ENCODE measurements around the gene TTLL5.
"Not testable (repeated sequence)": the region's sequence is repeated elsewhere in the genome, so short reads cannot be mapped to it uniquely, and the experiment has no call there.

The TTLL5 gene

DNA sequence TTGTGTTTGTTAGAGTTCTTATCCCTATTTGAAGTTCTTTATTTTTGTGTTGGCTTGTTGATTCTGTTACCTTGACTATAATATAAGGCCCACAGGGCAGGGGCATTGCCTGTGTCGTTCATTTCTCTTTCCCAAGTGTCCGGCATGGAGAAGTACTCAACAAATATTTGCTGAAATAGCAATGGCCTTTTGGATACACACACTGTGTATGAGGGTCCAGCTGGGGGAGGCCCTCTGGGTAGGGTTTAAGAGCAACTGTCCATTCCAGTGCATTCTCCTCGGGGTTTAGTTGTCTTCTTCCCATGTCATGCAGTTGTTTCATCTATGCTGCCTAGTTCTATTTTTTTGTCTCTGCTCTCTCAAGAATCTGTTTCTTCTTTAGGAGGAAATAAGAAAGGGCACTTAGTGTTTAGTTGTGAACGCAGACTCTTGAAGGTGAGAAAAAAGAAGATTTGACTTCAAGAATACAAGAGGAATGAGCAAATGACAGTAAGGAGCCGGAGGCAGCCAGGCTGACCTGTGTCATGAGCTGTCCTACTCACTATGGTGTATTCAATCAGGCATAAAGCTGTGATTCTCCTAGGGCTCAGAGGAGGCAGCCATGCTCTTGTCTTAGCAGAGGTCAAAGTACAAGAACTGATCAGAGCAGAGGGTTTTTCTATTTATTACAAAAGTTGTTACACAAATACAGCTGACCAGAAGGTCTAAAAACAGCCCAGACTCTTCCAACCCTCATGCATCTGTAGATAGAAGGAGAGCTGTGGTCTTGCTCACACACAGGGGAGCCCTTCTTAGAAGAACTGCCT lies 10.6 kb upstream of the TTLL5 start:
- DNase-seq, result no peak

DNA sequence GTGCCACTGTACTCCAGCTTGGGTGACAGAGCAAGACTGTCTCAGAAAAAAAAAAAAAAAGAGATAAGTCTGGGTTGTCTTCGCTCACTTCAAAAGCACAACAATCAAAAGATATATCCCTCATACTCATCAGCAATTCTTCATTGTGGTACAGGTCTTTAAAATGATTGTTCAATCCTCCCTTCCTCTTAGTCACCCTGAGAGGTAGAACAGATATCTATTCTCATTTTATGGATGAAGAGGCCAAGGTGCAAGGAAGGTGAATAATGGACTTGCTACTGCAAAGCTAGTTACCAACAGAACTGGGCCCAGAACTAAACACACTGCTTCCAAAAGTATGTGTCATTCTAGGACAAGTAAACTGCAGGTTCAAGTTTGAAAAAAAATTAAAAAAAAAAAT lies 7.5 kb upstream of the TTLL5 start:
- DNase-seq, result no peak

DNA sequence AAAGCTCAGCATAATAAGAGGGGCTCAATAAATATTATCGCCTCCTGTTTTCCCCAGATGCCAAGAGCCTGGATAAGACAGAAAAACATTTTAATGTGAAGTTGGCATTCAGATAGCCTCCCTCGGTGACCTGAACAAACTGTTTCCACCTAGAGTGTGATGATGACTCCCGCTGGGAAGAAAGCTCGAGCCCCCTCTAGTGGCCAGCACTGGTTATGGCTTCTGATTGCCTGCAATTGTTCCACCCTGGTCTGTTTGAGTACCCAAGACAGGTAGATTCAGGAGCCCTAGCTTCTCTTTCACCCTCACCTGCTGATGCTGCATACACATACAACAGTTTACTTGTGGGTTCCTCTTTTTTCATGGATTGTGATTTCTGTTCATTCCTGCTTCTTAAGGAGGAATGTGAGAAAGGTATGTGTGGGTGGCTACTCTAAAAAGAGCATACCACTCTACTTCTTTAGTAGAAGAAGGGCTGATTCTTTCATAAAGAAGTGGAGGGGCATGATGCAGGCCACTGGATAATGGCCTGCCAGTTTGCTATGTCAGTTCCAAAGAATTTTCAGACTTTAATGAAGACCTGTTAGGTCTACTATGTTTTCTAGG lies 6.8 kb upstream of the TTLL5 start:
- DNase-seq, result peak; percentile 61 to 62

DNA sequence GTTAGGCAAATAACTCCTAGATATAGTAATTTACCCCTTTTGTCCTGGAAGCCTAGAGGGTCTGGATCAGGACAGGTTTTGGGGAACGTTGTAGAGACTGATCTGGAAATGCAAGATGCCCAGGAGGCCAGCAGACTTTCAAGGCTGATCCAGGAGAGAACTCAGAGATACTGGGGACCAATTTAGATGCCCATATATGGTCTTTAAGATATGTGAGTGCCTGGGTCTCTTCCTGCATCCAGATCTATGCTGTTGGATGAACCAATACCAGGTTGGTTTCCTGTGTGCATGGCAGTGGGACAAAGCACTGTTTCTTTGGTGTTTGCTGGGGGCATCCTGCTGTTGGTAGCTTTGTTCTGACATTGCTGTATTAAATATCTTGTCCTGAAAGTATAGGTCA lies 5.8 kb upstream of the TTLL5 start:
- no peak for DNase-seq

DNA sequence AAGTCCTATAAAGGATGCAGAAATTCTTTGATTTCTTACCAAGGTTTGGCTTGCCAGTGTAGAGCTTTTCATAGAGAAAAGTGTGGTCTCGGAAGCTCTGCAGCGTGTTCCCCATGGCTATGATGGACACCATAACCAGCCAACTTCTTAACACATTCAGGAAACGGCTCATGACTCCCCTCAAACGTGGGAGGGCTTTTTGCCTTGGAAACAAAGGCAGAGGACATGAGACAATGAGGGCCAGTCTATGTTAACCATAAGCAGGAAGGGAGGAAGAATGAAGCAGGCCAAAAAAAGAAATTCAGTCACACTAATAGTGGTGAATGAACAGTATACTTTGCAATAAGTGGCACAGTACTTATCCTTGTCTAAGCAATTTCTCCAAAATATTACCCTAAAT lies 3.7 kb upstream of the TTLL5 start:
- DNase-seq, result no peak

DNA sequence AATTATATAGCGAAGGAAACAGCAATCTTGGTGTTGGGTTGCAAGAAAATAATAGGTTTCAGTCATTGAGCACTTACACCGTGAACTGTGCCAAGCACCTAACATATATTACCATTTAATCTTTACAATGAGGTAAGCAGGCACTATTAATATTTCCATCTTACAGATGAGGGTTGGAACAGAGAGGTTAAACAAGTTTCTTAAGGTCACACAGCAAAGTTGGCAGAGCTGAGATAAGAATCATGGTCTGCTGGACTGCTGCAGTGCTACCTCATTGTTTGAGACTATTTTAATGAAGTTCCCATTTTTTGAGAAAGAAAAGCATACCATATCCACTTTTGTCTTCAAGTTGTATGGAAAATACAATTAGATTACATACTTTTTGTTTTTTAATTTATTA lies 2.1 kb upstream of the TTLL5 start:
- no peak for DNase-seq

DNA sequence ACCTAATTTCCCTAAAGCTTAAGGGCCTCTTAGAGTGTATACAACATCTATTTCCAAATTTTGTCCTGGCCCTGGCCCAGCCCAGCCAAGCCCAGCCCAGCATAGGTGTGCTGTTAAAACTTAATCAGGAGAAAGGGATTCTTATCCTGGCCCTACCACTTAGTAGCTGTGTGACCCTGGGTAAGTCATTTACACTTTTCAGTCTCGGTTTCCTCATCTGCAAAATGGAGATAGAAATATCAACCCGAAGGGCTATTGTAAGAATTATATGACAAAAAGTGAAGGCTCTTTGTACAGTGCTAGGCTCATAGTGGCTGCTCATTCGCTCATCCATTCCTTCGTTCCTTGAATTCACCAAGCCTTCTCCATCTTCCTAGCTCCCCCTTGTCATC lies 812 bp upstream of the TTLL5 start:
- DNase-seq, result no peak

DNA sequence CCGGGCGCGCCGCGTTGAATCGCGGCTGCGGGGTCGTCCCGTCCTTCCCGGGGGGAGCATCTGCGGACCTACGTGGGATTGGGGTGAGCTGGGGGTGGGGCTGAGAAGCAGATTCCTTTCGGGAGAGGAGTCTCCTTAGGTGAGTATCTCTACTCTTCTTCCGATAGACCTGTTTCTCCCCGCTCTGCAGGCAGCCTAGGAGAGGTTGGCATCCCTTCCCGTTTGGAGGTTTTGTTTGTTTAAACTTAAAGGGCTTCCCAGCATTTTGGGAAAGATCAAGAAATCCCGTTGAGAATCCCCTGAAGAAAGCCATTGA lies 411 bp downstream of the TTLL5 start:
- no peak for DNase-seq

DNA sequence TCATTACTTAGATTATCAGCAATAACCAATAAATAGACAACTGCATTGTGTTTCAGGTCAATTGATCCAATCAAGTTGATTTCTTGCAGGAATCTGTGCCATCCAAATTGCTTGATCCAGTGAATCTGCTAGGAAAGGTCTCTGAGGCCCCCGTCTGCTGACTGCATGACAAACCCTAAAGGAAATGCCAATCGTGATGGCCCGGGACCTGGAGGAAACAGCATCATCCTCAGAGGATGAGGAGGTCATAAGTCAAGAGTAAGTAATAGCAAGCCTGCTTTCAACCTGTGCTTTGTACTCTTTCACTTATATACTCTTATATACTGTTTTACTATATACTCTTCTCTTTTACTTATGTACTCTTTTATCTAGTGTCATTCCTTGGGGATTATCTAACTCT lies 1.9 kb downstream of the TTLL5 start:
- DNase-seq, result no peak

DNA sequence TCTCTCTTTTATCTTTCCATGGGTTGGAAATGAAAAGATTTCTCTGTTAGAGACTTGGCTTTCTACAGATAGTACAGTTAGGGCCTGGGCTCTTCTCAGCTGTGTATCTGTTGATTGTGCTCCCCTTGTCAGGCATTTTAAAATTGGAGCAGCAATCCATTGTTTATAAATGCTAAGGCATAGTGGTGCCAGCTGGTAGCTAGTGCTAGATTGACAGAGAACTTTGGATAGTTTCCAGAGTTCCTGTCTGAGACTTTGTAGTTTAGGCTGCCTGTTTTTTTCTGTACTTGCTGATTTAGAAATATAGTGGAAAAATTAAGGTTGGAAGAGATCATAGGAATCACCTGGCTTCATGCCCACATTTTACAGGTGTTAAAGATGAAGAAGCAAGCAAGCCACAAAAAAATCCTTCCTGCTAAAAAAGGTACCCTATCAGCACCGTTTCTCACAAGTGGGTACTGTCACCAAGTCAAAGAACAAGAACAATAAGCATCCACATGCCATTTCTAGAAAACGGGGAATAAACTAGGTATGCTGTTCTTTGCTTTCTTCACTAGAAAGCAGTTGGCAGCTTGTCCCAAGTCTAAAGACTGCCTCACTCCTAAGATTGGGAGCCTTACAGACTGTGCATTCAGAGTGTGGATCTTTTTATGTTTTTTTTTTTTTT lies 6.2 kb downstream of the TTLL5 start:
- no peak for DNase-seq

DNA sequence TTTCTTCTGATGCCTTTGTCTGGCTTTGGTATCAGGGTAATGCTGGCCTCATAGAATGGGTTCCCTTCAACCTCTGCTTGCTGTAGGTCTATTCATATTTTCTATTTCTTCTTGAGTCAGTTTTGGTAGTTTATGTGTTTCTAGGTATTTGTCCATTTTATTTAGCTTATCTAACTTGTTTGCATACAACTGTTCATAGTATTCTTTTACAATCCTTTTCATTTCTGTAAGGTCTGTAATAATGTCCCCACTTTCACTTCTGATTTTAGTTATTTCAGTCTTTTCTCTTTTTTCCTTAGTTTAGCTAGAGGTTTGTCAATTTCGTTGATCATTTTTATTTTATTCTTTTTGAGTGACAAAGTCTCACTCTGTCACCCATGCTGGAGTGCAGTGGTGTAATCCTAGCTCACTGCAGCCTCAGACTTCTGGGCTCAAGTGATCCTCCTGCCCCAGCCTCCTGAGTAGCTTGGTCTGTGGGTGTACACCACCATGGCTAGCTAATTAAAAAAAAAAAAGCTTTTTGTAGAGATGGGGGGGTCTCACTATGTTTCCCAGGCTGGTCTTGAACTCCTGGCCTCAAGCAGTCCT lies 11.7 kb downstream of the TTLL5 start:
- no peak for DNase-seq

DNA sequence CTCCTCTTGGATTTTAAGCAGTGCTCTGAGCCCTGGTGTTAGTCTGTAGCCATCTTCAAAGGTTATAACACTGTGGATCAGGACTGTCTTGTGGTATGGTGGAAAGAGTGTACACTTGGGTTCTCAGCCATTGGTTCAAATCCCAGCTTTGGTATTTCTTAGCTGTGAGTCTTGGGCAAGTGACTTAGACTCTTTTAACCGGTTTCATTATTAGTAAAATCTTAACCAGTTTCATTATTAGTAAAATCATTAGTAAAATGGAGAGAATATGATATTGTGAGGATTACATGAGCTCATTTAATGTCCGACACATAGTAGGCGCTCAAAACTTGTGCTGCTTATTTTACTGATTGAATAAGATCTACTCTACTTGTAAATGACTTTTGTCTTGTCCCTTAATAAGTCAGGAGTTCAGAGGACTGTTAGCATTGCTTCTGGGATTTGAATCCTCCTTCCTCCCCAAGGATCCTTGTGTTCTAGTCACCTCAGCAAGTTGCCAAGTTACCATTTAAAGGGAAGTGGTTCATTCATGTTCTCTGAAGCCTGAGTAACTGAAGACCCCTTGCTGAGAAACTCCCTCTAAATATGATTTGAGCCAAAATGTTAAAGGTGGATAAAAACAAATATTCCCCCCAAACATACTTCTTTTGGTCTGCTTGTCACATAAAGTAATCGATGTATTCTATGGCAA lies 12.4 kb downstream of the TTLL5 start:
- no peak for DNase-seq

DNA sequence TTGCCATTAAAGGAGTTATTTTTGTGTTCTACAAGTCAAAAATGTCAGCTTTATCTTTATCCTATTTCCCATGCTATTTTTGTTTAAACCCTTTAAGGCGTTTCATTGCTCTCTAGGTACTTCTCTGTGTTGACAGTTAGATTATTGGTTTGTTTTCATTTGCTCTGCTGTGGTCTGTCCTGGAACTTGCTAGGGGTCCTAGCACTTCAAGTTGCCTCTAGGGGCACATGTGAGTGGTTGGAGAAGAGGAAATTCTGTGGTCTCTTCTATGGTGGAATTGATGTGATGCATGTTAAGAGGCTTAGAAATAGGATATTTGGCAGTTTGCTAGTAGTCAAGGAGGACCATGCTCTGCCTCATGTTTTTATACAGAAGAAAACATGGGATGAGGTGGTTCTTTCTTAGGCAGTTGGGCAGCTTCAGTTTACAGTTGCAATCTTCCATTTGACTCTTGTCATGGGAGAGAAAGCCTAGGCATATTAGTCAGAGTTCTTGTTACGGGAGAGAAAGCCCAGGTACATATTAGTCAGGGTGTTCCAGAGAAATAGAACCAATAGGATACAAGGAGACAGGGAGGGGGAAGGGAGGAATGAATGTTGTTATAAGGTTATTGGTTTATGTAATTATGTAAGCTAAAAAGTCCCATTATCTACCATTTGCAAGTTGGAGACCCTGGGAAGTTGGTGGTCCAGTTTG lies 14.4 kb downstream of the TTLL5 start:
- no peak for DNase-seq

DNA sequence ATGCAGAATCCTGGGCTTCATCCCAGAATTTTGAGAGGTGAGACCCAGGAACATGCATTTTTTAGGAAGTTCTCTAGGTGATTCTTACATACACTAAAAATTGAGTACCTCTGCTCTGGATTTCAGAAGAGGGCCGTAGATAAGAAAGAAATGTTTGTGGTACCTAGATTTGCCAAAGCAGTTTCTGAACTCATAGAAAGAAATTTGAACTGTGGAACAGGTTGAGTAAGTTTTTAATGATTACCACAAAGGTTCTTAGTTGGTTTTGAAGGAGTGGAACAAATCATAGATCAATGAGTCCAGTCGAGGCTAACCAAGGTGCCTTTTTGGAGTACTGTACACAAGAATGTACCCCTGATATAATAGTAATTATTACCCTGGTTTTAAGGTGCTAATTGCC lies 24.9 kb downstream of the TTLL5 start:
- no peak for DNase-seq

DNA sequence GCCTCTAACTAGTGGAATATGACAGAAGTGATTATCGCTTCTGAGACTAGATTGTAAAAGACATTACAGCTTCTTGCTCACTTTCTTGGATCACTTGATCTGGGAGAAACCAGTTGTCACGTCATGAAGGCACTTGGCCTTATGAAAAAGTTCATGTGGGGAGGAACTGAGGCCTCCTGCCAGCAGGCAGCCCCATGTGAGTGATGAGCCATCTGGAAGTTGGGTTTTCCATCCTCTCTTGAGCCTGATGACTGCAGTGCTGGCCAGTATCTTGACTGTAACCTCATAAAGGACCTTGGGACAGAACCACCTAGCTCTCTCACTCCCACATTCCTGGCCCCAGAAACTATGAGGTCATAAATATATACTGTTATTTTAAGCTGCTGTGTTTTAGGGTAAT lies 28.0 kb downstream of the TTLL5 start:
- no peak for DNase-seq

DNA sequence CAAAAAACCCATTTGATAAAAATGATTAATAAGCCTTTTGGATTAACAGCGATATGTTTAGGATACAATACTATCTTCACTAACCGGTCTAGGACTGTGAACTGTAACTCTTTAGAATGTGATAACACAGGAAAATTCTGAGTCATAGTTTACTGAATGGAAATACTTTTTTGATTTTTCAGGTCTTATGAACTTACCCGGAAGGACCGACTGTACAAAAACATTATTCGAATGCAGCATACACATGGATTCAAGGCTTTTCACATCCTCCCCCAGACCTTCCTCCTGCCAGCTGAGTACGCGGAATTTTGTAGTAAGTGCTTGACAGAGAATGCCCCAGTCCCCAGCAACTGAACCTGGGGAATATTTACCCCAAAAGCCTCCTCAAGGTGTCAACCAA lies 29.0 kb downstream of the TTLL5 start:
- DNase-seq, result no peak

DNA sequence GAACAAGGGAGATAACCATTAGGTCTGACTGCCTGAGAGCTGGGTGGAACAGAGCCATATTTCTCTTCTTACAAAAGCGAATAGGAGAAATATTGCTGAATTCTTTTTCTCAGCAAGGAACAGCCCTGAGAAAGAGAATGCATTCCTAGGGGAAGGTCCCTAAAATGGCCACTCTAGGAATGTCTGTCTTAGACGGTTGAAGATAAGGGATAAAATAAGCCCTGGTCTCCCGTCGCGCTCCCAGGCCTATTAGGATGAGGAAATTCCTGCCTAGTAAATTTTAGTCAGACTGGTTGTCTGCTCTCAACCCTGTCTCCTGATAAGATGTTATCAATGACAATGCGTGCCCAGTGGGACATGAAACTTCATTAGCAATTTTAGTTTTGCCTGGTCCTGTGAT lies 34.0 kb downstream of the TTLL5 start:
- not testable (repeated sequence) for DNase-seq

DNA sequence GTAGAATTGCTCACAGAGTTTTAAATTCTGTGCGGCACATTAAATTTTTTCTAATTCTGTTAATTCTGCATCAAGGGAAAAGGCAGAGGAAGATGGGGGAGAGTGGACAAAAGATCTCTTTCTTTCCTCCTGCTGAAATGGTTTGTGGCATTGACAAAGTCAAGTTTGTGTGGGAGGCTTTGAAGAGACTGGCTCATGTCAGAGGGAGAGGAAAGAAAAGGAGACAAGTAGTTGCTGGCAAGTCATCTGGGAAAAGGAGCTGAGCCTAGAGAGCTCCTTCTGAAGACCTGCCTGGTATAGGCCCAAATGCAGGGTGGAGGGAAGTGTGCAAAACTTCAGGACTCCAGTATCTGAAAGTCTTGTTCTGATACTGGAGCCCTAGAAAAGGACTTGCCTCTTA lies 36.3 kb downstream of the TTLL5 start:
- DNase-seq, result no peak

DNA sequence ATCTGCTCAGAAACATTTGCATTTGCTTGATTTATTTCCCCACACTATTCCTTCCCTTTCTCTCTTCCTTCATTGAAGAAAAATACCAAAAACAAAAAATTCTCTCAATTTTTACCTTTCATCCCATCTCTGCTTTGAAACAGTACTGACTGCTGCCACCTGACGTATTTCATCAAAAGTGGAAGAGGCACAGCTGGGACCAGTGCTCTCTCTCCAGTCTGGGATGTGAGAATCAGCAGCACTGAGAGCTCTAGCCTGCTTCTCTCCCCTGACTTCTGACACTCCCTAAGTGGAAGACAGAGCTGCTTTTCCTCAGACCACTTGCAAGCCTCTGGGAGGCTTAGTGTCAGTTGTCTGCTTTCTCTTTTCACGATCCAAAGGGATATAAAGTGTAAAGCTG lies 36.9 kb downstream of the TTLL5 start:
- no peak for DNase-seq

DNA sequence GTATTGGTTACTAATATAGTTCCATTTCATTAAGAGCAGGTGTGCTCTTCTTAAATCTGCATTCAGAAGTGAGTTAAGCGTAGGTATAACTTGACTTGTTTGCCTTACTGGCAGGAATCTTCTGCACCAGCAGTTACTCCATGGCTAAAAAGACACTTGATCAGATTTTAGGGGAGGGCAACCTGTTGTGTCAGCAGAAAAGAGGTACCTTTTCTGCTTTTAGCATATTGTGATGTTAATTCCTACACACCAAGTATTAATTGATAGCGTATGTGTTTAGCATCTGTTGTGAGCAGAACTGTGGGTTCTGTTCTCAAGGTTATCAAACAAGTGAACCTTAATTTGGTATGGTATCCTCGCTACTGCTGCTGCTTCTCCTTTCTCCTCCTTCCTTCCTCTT lies 38.3 kb downstream of the TTLL5 start:
- no peak for DNase-seq

DNA sequence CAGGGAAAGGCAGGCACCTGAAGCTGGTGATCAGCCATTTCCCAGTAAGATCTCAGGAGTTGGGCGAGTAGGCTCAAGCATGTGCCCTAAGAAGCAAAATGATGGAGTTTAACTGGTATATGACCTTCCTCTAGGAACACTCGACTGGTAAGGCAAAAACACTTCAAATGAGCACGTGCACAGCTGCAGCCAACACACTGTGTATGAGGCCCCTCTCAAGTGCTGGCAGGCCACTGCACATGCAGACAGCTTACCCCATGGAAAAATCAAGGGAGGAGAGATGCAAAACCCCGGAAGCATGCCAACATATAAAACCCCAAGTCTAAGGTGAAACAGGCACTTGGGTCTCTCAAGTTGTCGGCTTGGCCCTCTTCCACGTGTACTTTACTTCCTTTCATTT lies 39.2 kb downstream of the TTLL5 start:
- no peak for DNase-seq

DNA sequence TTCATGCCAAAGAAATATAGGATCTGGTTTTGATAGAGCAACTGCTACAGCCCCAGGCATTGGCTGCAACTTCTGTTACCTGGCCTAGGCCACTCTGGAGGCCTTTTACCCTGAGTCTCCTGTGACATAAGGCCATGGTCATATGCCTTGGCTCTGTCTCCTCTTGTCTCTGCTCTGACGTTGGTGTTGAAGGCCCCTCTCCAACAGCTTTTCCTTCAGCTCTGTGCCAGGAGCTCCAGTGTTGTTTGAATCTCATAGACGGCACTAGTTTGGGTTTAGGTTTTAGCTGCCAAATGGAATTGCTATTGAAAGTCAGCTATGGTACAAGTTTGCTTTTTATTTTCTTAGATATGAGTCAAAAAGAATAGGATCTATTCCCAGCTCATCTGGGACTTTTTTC lies 41.1 kb downstream of the TTLL5 start:
- no peak for DNase-seq

Data from NCI-H2081 (cell line).